Measurements from ENCODE around the gene ART5.
"Not testable (repeated sequence)": the region's sequence is repeated elsewhere in the genome, so short reads cannot be mapped to it uniquely, and the experiment has no call there.

The ART5 gene

DNA sequence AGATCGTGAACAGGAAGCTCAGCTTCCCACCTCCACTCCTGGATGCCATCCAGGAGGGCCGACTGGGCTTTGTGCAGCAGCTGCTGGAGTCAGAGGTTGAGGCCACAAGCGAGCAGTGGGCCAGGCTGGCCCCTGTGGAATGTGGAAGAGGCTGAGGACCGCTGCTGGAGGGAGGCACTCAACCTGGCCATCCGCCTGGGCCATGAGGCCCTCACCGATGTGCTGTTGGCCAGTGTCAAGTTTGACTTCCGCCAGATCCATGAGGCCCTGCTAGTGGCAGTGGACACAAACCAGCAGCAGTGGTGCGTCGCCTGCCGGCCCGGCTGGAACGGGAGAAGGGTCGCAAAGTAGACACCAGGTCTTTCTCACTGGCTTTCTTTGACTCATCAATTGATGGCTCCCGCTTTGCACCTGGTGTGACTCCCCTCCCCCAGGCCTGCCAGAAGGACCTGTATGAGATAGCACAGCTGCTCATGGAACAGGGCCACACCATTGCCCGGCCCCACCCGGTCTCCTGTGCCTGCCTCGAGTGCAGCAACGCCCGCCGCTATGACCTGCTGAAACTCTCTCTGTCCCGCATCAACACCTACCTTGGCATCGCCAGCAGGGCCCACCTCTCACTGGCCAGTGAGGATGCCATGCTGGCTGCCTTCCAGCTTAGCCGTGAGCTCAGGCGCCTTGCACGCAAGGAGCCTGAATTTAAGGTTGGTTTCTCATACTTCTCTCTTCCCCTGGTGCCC, 24.9 kb downstream of the ART5 start:
- DNase-seq: no peak

DNA sequence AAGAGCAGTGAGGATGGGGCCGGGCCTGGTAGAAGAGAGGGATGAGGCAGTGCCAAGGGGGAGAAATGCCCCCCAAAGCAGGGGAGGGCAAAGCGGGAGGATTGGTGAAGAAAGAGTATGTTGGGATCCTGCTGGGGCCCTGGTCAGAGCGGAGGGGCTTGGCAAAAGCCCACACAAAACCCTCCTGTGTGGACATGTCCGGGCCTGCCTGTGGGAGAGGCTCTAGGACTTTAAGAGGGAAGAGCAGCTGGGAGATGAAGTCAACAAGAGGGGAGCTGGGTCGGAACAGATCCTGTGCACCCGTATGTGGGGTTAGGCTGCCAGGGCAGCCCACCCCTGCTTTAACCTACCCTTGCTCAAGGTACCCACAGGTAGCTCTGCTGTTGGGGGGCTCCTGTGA, 25.8 kb downstream of the ART5 start:
- peak; percentile 45 for DNase-seq

DNA sequence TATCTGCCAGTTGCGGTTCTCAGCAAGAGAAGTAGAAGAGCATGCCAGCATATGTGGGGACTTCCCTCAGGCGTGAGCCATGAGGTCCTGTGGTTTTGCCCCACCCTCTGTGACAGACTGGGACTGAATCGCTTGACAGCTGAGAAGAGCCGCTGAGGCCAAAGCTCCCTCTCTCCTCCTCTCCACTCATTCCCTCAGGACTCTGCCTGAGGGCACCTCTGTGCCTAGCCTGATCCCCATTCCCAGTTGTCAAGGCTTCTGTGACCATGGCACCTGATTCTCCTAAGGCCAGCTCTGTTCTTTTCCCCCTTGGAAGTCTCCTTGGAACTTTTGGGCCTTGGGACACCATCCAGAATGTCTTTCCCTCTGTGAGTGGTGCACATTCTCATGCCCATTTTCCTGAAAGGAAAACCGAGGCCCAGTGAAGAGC, 27.0 kb downstream of the ART5 start:
- DNase-seq: no peak

DNA sequence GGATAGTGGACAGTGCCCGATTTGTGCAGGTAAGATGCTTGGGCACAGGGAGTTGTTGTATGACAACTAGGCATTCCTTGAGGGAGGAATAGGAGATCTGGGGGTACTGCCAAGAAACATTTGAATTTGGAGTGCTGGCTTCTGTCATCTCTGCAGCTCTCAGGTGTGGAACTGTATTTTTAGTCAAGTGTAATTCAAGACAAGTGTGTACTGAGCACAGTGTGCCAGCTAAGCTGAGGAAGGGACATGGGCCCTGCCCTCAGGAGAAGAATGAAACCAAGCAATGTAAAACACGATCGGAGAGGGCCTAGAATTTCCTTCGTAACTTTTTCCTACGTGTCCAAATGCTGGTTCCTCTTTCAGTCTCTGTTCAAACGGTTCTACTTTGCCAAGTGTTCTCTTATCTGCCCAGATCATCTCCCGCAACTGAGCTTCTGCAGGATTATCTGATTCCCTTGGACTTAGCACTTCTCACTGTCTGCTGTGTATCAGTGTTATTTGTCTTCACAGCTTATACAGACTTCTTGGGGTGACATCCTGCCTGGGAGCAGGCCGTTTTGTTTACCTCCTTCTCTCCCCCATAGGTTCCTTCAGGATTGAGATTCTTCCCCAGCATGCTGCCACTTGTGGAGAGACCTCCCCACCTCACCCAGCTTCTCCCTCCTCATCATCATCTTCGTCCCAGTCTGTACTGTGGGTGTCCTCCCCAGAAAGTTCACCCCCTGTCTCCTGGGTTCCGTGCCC, 27.6 kb downstream of the ART5 start:
- DNase-seq: no peak

DNA sequence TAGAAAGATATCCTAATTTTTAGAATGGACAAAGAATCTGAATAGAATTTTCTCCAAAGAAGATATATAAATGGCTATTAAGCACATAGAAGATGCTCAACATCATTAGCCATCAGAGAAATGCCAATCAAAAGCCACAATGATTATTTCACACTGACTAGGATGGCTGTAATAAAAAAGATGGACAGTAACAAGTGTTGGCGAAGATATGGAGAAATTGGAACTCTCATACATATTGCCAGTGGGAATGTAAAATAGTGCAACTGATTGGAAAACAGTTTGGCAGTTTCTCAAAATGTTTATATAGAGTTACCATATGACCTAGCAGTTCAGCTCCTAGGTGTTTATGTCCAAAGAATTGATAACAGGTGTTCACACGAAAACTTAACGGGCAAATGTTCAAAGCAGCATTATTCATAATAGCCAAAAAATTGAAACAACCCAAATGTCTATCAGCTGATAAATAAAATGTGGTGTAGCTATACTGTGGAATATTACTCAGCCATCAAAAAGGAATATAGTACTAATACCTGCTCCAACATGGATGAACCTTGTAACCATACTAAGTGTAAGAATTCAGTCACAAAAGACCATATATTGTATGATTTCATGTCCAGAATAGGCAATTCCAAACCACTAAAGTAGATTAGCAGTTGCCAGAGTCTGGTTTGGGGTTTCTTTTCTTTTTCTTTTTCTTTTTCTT, 29.7 kb downstream of the ART5 start:
- no peak for DNase-seq

DNA sequence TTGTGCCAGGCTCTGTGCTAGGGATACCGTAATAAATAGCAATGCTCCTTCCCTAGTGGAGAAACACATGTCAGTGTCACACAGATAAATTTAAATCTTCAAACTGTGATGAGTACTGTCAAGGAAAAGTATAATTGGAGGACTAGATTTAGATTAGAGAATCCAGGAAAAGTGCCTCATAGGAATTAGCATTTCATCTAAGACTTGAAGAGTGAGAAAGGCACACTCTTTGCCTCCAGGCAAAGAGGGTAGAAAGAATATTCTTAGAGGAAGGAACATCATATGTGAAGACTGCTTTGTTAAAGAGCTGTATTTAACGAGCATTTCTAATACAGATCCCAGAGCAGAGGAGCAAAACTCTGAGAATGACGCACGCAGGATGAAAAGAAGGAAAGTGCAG, 30.9 kb downstream of the ART5 start:
- no peak for DNase-seq

DNA sequence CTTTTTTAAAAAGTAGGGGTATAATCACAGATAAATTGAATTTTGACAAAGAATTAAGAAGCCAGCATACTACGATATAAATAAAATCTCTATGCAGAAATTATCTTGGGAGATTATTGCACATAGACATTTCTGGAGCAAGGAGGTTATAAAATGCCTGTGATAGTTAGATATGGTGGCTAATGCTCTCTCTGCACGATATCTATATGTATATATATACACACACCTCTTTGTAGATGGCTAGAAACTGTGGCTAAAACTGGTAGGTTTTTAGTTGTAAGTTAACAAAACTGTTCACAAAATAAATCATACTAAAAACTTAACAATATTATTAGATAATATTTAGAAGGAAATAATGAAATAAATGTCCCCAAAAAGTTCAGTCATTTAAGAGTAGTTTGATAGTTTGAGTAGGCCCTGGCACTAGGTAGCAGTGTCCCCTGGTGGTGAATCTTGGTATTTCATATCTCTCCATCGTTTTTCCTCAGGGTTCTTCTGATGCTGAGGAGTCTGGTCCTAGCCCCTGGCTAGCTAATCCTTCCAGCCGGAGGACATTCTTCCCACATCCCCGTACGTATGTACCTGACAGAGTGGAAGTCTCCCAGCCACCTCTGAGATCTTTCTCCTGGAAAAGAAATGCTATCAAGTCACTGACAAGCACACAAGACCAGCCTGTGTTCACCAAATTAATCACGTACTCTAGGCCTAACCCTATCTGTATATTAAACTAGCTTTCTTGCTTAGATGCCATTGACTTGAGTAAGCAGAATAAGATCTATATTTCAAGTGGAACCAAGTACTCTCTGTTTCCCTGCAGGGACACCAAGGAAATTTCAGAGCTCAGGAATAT, 32.2 kb downstream of the ART5 start:
- no peak for DNase-seq

DNA sequence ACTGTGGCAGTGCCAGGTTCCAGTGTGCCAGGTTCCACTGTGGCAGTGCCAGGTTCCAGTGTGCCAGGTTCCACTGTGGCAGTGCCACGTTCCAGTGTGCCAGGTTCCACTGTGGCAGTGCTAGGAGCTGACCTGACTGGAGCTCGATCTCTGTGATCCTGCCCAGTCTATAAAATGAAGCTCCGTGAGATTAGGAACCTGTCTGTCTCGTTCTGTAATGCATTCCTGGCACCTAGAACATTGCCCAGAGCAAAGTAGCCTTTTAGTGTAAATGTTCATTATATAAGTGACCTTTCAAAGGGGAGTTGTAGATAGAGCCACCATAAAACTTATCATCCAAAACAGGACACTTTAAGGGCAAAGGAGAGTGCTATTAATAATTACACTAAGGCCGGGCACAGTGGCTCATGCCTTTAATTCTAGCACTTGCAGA, 36.0 kb downstream of the ART5 start:
- no peak for DNase-seq

DNA sequence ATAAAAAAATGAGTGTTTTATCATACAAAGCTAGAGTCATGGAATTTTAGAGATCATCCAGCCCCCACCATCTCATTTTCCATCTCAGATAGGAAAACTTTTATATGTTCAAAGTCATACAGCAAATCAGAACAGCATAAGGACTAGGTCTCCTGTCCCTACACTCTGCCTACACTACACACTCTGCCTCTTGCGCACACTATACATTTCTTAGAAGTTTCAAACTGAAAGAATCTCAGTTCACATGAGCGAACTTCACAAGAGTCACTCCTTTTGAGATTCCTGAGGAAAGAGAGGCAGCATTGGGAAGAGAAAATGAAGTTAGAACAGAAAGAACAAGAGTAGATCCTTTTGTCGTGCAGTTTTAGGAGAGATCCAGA, 36.5 kb downstream of the ART5 start:
- no peak for DNase-seq

DNA sequence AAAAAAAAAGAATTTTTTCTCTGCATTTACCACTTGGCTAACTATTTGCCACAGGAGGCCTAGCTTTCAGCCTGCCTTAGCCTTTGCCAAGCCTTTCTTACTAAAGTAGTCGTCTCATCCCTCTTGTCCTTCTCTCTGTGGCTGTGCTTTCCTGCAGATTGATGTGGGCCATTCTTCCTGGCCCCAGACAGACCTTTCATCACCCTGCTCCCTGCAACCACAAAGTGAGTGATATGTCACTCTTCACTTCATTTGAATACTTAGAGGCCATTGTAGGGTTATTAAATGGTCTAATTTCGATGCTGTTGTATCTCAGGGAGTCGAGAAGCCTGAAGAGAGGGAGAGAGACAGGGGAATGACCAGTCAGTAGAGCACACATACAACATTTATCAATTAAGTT, 37.6 kb downstream of the ART5 start:
- no peak for DNase-seq

DNA sequence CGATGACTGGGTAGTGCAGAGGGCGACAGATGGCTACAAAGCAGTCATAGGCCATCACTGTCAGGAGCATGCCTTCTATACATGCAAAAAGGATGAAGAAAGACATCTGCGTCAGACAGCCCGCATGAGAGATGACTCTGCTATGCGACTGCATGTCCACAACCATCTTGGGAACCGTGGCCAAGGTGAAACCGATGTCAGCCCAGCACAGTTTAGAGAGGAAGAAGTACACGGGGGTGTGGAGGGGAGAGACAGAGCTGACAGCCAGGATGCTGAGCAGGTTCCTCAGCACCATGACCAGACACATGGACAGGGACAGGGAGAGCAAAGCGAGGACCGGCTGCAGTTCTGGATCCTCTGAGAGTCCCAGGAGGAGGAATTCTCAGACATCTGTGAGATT, 41.6 kb downstream of the ART5 start:
- DNase-seq: not testable (repeated sequence)

DNA sequence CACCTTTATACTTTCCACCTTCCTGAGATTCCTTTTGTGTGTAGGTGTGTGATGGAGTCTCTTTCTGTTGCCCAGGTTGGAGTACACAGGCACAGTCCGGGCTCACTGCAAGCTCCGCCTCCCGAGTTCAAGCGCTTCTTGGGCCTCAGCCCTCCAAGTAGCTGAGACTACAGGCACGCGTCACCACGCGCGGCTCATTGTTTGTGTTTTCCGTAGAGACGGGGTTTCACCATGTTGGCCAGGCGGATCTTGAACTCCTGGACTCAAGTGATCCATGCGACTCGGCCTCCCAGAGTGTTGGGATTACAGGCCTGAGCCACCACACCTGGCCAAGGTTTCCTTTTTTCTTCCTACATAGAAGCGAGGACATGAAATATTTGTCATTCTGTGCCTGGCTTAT, 44.0 kb downstream of the ART5 start:
- DNase-seq: not testable (repeated sequence)

DNA sequence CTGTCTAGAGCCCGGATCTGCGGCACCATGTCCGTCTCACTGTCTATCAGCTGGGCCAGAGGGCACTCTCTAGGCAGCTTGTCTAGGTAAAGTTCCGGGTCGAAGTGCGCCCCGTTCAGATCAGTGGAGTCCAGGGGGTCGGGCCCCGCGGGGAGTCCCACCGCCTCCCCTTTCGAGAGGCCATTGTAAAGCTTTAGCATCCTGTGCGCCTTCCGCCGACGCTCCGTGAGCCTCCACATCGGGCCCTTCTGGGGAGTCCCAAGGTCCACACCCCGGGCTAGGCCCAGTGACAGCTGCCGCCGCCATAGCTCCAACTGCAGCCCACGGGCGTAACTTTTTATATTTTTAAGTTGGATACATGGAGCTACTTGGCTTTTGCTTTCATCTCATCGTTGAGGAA, 50.5 kb downstream of the ART5 start:
- DNase-seq: not testable (repeated sequence)

DNA sequence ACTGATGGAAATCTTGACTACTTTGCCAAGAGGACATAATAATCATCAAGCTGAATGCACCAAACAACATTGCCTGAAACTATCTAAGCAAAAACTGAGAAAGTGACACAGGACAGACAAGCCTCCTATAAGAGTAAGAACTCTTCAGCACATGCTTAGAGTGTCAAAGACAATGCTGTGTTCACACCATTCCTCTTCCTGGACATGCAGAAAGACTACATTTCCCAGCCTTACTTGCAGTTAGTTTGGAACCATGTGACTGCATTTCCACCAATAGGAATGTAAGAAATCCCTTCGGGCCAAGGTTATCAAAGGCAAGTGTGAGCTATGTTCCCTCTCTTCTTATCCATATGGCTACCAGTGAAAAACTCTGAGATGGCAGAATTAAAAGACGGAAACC, 51.6 kb downstream of the ART5 start:
- not testable (repeated sequence) for DNase-seq

DNA sequence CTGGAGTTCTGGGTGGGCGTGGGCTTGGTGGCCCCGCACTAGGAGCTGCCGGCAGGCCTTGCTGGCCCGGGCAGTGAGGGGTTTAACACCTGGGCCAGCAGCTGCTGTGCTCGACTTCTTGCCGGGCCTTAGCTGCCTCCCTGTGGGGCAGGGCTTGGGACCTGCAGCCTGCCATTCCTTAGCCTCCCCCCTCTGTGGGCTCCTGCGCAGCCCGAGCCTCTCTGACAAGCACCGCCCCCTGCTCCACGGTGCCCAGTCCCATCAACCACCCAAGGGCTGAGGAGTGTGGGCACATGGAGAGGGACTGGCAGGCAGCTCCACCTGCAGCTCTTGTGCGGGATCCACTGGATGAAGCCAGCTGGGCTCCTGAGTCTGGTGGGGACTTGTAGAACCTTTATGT, 53.0 kb downstream of the ART5 start:
- DNase-seq: not testable (repeated sequence)

All from NCI-H1105 (cell line).